Measurements from ENCODE around the gene ARHGAP4. TPM values are rescaled to one million over a fixed set of nuclear protein-coding genes. Genes with fewer than 3 reads are reported as not detected.

ARHGAP4 gene
- total RNA-seq (2014; rRNA removed; shearing (Covaris generic)), result 0.29 and 1.9 TPM in 2 replicates

DNA sequence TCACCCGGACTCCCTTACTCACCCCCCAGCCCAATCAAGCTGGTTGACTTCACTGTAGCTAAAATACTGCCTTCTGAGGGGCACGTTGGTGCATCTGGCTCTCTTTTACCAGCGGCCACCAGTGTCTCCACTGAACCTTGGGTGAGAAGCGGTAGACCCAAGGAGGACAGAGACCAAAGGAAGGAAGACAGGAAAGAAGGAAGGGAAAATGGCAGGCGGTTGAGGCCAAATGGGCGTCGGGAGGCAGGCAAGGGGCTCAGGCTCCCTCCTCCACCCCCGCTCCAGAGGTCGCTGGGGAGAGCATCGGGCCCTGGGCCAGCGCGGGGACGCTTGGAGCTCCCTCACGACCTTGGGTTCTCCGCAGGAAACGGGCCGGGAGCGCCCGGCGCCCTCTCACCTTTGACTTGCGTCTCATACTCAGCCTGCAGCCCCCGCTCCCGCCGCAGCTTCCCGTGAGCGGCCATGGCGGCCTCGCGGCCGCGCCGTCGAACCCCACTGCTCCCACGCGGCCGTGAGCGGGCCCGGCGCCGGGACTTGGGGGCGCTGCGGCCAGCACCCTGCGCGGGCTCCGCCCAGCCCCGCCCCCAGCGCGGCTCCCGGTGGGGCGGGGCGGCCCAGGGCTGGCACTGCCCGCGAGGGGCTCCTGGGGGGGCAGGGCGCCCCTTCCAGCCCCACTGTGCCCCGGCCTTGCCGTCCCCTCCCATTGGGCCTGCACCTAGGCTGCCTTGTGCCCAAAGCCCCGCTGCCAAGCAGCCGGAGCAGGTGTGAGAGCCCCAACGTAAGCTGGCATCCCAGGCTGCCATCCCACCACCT lies at the start of gene ARHGAP4:
TSS of gene ARHGAP4 (minus strand) at position 526 of the 813 bp plus-strand sequence. CDS start at position 464, 62 bp downstream.
- DNase-seq (ENCODE audit: low read depth), result no peak

DNA sequence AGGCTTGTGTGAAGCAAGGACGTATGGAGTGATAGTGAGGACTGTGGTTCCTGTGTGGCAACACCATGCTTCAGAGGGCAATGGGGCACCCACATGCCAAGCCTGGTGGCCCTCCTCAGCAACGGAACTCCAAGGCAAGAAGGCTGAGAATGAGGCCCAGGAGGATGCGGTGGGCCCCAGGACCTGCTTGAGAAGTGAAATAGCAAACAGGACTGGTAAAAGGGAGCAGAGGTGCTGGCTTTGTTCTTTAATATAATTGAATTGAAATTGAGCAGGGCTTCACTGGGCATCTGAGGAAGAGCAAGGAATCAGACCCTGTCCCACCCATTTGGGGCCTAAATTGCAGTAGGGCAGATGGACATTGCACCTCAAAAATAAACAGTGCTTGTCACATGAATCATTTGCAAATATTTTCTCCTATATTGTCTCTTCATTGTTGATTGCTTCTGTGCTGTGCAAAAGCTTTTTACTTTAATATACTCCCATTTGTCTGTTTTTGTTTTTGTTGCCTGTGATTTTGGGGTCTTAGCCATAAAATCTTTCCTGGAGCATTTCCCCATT lies 48.7 kb upstream of the ARHGAP4 start:
- no peak for DNase-seq (ENCODE audit: low read depth)

DNA sequence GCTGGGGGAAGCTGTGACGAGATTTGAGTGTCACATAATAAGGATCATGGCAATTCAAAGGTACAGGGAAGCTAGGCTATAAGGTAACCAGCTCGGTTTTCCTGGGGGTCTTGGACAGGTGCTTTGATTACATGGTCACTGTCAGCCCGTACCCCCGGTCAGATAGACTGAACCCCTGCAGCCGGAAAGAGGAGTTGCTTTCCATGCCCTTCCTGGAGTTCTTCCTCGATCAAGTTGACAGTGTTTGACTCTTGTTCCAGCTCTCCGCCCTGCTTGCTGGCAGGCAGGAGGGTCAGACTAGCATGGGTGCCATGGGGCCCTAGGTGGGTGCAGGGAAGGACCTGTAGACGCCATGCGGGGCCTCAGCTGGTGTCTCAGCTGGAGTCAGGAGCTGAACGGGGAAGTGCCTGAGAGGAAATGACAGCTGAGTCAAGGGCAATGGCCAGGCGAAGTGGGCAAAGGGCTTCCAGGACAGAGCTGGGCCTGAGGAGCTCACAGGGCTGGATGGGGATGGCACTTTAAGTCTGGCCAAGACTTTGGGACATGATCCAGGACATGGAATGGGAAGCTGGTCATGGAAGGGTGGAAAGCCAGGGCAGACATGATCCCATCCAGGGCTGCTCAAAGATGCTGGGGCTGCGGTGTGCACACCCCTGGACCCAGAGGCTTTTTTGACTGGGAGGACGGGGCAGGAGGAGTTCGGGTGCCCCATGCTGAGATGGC lies 48.1 kb upstream of the ARHGAP4 start:
- DNase-seq (ENCODE audit: low read depth), result no peak

DNA sequence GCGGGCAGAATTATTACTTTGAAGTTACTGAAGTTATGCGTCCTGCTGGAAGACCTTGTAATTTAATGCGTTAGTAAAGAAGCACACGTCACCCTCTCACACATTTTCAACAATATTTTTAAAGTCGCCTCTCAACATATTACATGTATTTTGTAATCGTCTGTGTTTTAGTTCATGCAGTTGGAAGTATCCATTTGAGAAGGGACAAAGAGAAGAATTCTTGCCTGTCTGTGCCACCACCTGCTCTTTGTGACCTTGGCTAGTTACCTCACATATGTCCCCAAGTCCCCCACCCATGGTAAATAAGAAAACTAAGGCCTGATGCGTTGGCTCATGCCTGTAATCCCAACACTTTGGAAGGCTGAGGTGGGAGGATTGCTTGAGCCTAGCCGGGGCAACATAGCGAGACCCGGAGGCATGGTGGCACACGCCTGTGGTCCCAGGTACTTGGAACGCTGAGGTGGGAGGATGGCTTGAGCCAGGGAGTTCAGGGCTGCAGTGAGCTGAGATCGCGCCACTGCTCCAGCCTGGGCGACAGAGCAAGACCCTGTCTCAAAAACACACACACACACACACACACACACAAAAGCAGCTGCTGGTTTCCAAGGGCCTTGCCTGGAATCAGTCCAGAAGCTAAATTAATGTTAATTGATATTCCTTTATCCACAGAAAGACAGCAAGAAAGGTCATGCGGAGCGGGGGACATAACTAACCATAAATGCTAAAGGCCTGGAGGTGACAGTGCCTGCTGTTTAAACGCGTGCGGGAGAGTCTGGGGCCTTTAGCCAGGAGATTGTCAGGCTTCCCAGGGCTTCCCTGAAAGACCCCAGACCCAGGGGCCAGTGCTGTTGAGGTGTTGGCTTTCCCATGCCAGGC lies 47.3 kb upstream of the ARHGAP4 start:
- no peak for DNase-seq (ENCODE audit: low read depth)

DNA sequence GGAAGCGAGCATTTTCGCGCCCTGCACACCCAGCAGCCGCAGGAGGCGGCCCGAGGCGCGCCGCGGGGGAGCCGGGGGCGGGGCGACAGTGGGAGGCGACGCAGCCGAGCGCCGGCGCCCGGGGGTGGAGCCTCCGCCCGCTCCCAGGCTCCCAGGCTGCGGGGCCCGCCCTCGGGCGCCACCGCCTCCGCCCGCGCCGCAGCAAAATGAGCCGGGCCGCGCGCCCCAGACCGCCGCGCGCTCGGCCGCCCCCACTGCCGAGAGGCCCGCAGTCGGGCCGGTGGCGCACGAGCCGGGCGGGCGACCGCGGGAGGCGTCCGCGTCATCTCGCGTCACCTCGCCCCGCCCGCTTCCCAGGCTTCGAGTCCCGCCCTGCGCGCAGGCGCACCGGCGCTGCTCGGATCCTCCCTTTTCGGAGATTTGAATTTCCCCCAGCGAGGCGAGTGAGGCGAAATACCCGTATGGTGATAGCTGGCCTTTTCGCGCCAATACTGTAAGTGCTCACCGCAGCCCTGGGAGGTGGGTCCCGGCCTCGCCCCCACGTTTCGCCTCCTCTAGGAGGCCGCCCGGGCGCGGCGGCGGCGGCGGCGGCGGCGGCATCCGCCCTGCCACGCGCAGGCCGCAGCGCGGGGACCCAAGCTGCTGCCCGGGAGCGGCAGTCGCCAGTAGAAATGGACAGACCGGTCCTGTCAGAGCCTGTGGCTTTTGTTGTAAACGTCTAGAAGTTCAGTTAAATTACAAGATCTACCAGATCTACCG lies 46.5 kb upstream of the ARHGAP4 start, which contains the start of gene TMEM187:
TSS of gene TMEM187 (plus strand) at position 387 of the 759 bp plus-strand sequence. CDS start 9,309 bp downstream, outside the sequence.
- DNase-seq (ENCODE audit: low read depth), result peak; percentile 84

DNA sequence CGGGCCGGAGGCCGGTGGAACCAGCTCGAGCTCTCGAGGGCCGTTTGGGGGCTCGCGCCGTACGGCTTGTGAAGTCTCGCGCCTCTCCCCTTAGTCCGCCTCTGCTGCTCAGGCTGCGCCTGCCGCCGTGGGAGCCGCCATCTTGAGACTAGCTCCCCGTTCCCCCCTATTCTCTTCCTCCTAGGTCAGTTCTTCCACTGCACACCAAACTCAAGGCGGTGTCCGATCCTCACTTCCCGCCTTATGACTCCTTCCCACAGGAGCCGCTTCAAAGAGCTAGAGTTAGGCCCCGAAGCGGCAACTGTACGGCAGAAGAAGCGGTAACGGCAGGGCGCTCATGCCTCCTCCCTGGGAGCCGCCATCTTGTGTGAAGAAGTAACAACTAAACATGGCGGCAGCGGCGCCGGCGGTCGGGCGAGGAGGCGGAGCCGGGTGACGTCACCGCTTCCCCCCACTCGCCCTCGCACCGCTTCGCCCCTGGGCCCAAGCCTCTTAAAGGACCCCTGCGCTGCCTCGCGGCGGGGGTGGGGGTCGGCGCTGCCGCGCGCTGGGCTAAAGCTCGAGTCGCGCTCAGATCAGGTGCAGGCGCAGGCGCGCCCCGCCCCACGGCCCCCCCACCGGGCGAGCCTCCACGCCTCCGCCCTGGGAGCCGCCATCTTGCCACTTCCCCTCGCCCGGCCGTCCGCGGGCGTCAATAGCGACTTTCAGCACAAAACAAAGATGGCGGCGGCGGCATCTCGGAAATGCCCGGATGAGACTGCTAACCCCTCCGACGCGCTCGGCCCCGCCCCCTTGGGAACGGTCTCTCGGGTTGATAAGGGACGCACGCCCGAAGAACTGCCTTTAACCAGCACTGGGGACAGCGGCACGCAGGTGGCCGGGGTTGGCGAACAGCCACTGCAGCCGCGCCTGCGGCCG lies 45.6 kb upstream of the ARHGAP4 start, which contains the start of gene HCFC1:
TSS of gene HCFC1 (minus strand) at position 369 of the 918 bp plus-strand sequence. CDS start 978 bp downstream, outside the sequence.
- peak; percentile 80 for DNase-seq (ENCODE audit: low read depth)

DNA sequence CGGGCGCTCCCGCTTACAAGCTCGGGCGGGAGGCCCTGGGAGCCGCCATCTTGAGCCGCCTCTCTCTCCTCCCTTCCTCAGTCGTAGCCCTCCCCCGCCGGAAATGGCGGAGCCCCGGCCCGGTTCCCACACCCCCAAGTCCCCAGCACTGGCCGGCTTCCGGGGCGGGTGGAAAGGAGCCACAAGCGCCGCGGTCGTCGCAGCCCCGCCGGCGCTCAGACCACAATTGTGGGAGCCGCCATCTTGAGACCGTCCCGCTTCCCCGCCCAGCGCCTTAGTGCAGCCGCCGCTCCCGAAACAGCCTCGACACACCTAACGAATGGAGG lies 45.0 kb upstream of the ARHGAP4 start:
- peak; percentile 81 for DNase-seq (ENCODE audit: low read depth)

DNA sequence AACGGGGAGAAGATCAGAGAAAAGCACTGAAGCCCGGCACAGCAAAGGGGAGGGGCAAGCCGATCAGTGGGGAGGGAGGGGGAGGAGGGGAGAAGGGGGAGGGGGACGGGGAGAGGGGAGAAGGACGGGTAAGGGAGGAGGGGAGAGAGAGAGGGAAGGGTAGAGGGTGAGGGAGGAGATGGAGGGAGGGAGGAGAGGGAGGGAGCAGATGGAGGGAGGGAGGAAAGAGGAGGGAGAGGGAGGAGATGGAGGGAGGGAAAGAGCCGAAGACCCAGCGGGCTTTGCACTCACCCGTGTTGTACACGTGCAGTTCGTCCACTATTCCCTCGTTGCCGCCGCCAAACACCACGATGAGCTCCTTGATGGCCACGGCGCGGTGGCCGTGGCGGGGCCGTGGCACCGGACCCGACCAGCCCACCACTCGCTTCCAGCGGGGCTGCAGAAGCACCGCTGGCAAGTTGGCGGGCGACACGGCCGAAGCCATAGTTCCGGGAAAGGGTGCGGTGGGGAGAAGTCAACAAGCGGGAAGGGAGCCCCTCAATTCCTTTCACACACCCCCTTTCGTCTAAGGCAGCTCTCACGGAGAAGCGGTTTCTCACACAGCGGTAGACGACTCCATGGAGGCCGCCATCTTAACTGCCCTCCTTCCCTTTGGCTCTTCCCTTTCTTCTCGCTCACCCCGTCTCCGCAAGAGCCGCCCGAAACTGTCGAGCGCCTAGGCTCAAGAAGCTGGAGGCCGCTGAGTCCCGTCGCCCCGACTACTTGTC lies 44.5 kb upstream of the ARHGAP4 start:
- DNase-seq (ENCODE audit: low read depth), result peak; percentile 65

DNA sequence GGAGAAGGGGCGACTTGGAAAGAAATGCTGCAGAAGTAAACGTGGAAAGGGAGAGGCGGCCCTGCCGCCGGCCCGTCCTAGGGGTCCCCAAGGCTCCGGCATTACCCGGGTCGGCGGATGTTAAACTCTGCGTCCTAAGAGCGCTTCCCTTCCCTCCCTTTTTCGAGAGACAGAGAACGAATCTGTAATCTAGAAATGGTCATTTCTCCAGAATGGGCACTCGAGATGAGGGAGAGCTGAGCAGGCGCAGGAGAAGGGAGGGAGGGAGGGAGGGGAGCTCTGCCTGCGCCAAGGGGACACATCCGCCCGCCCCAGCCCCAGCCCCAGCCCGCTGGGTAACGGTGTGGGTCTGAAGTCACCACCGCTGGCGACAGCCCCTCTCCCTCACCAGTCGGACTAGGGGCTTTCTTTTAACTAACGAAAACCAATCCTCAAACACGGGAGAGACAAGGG lies 43.9 kb upstream of the ARHGAP4 start:
- no peak for DNase-seq (ENCODE audit: low read depth)

DNA sequence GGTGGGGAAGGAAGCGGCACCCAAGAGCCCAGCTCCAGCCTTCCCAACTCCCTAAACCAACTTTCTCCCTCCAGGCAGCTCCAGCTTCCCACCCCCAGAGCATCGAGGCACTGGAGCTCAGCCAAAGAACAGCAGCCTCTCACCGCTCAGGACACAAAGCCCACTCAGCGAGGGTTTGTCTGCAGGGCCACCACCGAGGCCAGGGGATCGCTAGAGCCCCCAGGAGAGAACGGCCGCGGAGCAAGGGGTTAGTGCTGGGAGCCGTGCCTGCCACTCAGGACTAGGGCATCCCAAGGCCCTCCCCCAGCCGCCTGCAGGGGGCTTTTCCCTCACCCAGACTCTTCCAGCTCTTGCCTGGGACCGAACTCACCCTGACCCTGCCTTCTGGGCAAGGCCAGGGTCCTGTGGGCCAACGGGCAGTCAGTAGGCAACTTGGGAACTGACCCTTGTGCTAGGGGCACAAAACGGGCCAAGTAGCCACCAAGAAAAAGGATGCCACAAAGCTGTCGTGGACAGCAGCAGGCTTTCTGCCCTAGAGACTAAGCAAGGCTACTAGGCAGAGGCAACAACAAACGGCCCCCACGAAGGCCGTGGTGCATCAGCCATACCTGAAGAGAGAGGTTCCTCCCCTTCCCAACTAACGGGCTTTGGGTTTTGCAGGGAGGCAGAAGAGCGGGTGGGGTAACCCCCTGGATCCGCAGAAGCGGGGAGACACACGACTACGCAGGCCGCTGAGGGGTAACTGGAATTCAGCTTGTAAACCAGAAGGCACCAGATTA lies 43.2 kb upstream of the ARHGAP4 start:
- DNase-seq (ENCODE audit: low read depth), result no peak

DNA sequence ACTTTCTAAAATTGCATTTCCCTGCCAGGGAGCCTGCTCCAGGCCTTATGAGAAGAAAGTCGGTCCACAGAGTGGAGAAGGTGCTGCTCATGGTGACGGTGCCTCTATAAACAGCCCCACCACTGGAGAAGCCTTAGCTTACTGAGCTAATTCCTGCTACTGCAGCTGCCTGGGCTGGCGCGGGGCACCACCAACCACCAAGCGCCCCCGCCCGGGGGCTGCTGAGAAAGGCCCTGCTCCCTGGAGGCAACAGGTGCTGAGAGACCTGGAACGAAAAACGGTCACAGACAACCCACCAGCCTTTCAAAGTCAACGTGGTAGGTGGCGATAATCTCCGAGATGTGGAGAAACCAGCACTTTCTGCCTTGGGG lies 42.7 kb upstream of the ARHGAP4 start:
- no peak for DNase-seq (ENCODE audit: low read depth)

DNA sequence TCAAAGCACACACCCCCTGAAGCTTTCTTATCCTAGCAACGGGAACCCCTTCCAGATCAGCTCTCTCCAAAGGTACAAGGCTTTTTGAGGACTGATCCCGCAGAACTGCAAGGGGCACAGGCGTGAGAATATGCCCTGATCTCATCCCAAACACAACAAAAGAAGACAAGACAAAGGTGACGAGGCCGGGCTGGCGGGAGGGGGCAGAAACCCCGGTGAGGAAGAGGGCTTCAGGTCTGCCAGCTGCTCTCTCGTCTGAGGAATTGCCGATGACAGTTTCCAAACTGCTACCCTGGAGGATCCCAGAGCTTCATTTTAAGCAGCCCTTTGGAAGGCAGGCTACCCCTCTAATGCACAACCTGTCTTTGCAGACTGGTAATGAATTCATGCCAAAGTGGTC lies 42.2 kb upstream of the ARHGAP4 start:
- no peak for DNase-seq (ENCODE audit: low read depth)

DNA sequence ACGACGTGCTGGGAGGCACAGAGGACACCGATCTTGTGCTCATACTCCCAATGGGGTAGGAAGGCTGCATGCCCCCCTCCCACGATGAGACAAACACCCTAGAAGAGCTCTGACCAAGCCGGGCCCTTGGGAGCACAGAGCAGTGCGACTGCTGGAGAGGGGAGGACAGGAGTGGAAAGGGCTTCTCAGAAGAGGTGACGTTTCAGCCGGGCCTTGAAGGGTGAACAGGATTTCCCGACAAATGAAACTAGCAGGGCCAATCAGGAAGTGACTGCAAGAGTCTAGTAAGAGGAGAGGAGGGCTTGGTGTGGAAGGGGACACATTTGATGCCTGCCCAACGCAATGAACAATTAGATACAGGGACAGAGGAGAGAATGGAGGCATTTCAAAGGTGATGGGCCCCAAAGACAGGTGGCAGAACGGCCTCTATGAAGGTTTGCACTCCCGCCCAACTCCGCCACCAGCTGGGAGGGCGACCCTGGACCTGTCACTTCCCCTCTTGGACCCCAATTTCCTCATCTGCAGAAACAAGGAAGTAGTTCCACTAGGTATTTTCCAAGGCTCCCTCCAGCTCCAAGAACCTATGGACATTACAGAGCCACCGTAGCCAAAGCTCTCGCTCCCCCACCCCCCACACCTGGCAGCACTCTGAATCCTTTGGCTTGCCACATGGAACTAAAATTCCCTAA lies 41.6 kb upstream of the ARHGAP4 start:
- no peak for DNase-seq (ENCODE audit: low read depth)

DNA sequence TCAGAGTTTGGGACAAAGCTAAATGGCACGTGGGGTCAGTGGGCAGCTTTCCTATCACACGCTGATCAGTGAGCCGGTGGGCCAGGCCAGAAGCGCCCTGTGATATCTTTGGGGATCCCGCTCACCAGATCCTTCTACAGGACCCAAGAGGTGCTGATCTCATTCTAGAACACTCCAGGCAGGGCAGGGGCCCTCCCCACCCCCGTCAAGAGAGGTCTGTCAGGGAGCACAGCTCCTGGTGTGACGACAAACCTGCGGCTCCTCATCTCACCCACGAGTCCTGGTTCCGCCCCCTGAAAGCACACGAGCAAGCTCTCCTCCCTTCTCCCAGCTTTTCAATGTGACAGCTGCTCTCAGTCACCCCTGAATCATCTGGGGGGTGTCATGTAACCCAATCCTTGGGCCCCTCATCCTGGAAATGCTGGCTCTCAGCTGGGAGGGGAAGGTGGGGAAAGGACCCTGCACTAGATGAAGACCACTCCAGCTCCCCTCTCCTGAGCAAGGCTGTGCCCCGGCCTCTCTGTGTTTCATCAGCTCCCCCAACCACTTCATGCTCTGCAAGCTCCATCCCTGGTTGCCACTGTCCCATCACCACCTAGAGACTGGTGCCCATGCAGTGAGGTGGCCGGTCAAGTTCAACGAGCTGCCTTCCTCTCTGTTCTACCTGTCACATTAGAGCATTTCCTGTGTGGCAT lies 40.9 kb upstream of the ARHGAP4 start:
- DNase-seq (ENCODE audit: low read depth), result no peak

DNA sequence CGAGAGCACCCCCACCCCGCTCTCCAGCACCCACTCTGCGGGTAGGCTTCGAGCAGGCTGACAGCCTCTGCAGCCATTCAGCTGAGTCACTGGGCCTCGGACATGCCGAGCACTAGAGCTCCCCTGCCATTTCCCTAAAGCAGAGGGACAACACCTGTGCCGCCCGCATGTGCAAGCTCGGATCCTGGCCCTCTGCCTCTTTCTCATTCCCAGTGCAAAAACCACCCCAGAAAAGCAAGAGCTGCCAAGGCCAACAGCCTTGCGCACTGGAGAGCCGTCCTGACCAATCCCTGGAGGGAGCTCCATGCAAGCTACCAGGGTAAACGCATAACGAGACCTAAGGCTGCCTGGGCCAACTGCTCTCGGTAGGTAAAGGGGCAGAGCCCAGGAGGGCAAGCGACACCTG lies 40.2 kb upstream of the ARHGAP4 start:
- DNase-seq (ENCODE audit: low read depth), result no peak

DNA sequence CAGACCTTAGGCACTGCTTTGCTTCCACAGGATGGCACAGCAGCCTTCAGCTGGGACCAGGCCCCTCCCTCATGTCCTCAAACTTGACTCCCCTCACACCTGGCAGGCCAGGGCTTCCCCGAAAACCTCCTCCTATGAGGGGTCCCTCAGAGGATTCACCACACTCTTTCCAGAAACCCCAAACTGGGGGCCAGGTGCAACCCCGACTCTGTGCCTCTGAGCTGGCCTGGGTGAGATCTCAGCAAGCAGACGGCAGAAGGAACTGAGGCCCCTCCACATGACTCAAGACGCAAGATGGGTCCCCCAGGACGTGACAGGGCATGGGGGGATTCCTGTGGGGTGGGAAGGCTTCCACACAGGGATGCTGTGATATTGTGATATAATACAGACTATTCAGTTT lies 39.3 kb upstream of the ARHGAP4 start:
- DNase-seq (ENCODE audit: low read depth), result no peak

DNA sequence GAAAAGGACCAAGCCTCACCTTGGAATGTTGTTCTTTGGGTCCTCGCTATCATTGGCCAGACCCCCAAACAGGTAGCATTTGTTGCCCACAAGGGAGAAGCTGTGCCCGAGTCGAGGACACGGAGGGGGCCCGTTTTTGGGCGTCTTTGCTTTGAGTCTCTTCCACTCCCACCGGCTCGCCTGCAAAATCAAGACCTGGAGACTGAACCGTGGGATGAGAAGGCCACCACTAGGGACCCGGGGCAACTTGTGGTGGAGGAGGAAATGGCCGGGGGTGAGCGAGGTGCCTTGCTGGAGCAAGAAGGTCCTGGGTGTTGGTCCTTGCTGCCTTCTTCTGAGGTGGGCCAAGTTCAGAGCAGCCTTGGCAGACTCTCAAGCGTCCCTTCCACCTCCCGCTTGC lies 38.0 kb upstream of the ARHGAP4 start:
- no peak for DNase-seq (ENCODE audit: low read depth)

All from RPMI7951 (cell line).